ENCODE results near the gene STK36. TPM values are rescaled to one million over a fixed set of nuclear protein-coding genes. Genes with fewer than 3 reads are reported as not detected.
"Not testable (repeated sequence)": the region's sequence is repeated elsewhere in the genome, so short reads cannot be mapped to it uniquely, and the experiment has no call there.

Gene STK36
- total and polyA plus RNA-seq, 9 donors, result 18.8 to 32.3 (median 25.7) TPM

- no peaks in the 10 kb centered on the region for H3K27me3 ChIP-seq (ENCODE audit: control insufficient read depth, insufficient read depth, low read length)
- 17% methylated on average over 8 of the region's 8 CpGs for WGBS (ENCODE audit: insufficient coverage)
- DNase-seq, result no peak
- H3K36me3 ChIP-seq (ENCODE audit: control insufficient read depth, insufficient read depth, low read length), result peaks cover 58% of the 10 kb centered on the region
- peaks cover 15% of the 10 kb centered on the region for H3K4me1 ChIP-seq (ENCODE audit: control insufficient read depth, insufficient read depth, low read length)
- no peaks in the 10 kb centered on the region for H3K9me3 ChIP-seq (replicated peaks; ENCODE audit: control insufficient read depth, low read depth, low read length)
- H3K27ac ChIP-seq (ENCODE audit: low read length), result peak overlapping the region; percentile 26
- H3K4me3 ChIP-seq (ENCODE audit: low read length), result peak overlapping the region; percentile 92
Measured at GRCh38 chr2:218659988-218660358, 11.9 kb upstream of the STK36 start.

- Histone ChIP-seq H3K9me3 (replicated peaks; ENCODE audit: control insufficient read depth, low read depth, low read length) (no peaks in the 10 kb centered on the region), H3K27ac (ENCODE audit: low read length) (no peak overlapping the region), H3K4me3 (ENCODE audit: low read length) (no peak overlapping the region), H3K36me3 (ENCODE audit: control insufficient read depth, insufficient read depth, low read length) (peaks cover 60% of the 10 kb centered on the region), H3K27me3 (ENCODE audit: control insufficient read depth, insufficient read depth, low read length) (no peaks in the 10 kb centered on the region), H3K4me1 (ENCODE audit: control insufficient read depth, insufficient read depth, low read length) (peaks cover 15% of the 10 kb centered on the region)
- 90% methylated on average over 5 of the region's 7 CpGs for WGBS (ENCODE audit: insufficient coverage)
- DNase-seq, result no peak
Measured at GRCh38 chr2:218662377-218662776, 9.5 kb upstream of the STK36 start.

GRCh38 chr2:218662827-218663226 is 9.1 kb upstream of the STK36 start:
- no peak for DNase-seq
- peaks cover 60% of the 10 kb centered on the region for H3K36me3 ChIP-seq (ENCODE audit: control insufficient read depth, insufficient read depth, low read length)
- 94% methylated on average over 5 of the region's 10 CpGs for WGBS (ENCODE audit: insufficient coverage)
- no peak overlapping the region for H3K4me3 ChIP-seq (ENCODE audit: low read length)
- H3K27me3 ChIP-seq (ENCODE audit: control insufficient read depth, insufficient read depth, low read length), result no peaks in the 10 kb centered on the region
- H3K27ac ChIP-seq (ENCODE audit: low read length), result no peak overlapping the region
- H3K4me1 ChIP-seq (ENCODE audit: control insufficient read depth, insufficient read depth, low read length), result peaks cover 15% of the 10 kb centered on the region
- H3K9me3 ChIP-seq (replicated peaks; ENCODE audit: control insufficient read depth, low read depth, low read length), result no peaks in the 10 kb centered on the region

- Histone ChIP-seq H3K4me3 (ENCODE audit: low read length) (no peak overlapping the region), H3K4me1 (ENCODE audit: control insufficient read depth, insufficient read depth, low read length) (peaks cover 8% of the 10 kb centered on the region), H3K36me3 (ENCODE audit: control insufficient read depth, insufficient read depth, low read length) (peaks cover 69% of the 10 kb centered on the region), H3K27me3 (ENCODE audit: control insufficient read depth, insufficient read depth, low read length) (no peaks in the 10 kb centered on the region), H3K9me3 (replicated peaks; ENCODE audit: control insufficient read depth, low read depth, low read length) (no peaks in the 10 kb centered on the region), H3K27ac (ENCODE audit: low read length) (no peak overlapping the region)
- 95% methylated on average over 14 of the region's 15 CpGs for WGBS (ENCODE audit: insufficient coverage)
- no peak for DNase-seq
Measured at GRCh38 chr2:218663901-218664300, 8.0 kb upstream of the STK36 start.

- H3K9me3 ChIP-seq (replicated peaks; ENCODE audit: control insufficient read depth, low read depth, low read length), result no peaks in the 10 kb centered on the region
- no peak overlapping the region for H3K4me3 ChIP-seq (ENCODE audit: low read length)
- 89% methylated on average over 3 of the region's 7 CpGs for WGBS (ENCODE audit: insufficient coverage)
- peaks cover 8% of the 10 kb centered on the region for H3K4me1 ChIP-seq (ENCODE audit: control insufficient read depth, insufficient read depth, low read length)
- no peak for DNase-seq
- peaks cover 72% of the 10 kb centered on the region for H3K36me3 ChIP-seq (ENCODE audit: control insufficient read depth, insufficient read depth, low read length)
- no peak overlapping the region for H3K27ac ChIP-seq (ENCODE audit: low read length)
- no peaks in the 10 kb centered on the region for H3K27me3 ChIP-seq (ENCODE audit: control insufficient read depth, insufficient read depth, low read length)
Measured at GRCh38 chr2:218664653-218665052, 7.2 kb upstream of the STK36 start.

GRCh38 chr2:218671097-218671653 is 711 bp upstream of the STK36 start:
- peak overlapping the region; percentile 81 for H3K4me3 ChIP-seq (ENCODE audit: low read length)
- H3K9me3 ChIP-seq (replicated peaks; ENCODE audit: control insufficient read depth, low read depth, low read length), result no peaks in the 10 kb centered on the region
- H3K27me3 ChIP-seq (ENCODE audit: control insufficient read depth, insufficient read depth, low read length), result no peaks in the 10 kb centered on the region
- no peak for DNase-seq
- peaks cover 11% of the 10 kb centered on the region for H3K4me1 ChIP-seq (ENCODE audit: control insufficient read depth, insufficient read depth, low read length)
- WGBS (ENCODE audit: insufficient coverage), result 20% methylated on average over 5 of the region's 12 CpGs
- peaks cover 32% of the 10 kb centered on the region for H3K36me3 ChIP-seq (ENCODE audit: control insufficient read depth, insufficient read depth, low read length)
- H3K27ac ChIP-seq (ENCODE audit: low read length), result peak overlapping the region; percentile 65

- H3K27me3 ChIP-seq (ENCODE audit: control insufficient read depth, insufficient read depth, low read length), result no peaks in the 10 kb centered on the region
- no peak overlapping the region for H3K27ac ChIP-seq (ENCODE audit: low read length)
- H3K9me3 ChIP-seq (replicated peaks; ENCODE audit: control insufficient read depth, low read depth, low read length), result no peaks in the 10 kb centered on the region
- DNase-seq, result peak; percentile 17
- no peak overlapping the region for H3K4me3 ChIP-seq (ENCODE audit: low read length)
- H3K4me1 ChIP-seq (ENCODE audit: control insufficient read depth, insufficient read depth, low read length), result no peaks in the 10 kb centered on the region
- H3K36me3 ChIP-seq (ENCODE audit: control insufficient read depth, insufficient read depth, low read length), result peaks cover 28% of the 10 kb centered on the region
- 66% methylated on average over 4 of the region's 4 CpGs for WGBS (ENCODE audit: insufficient coverage)
Measured at GRCh38 chr2:218679119-218679518, 7.2 kb downstream of the STK36 start.

GRCh38 chr2:218680061-218680460 is 8.2 kb downstream of the STK36 start:
- Histone ChIP-seq H3K27ac (ENCODE audit: low read length) (no peak overlapping the region), H3K9me3 (replicated peaks; ENCODE audit: control insufficient read depth, low read depth, low read length) (no peaks in the 10 kb centered on the region), H3K4me1 (ENCODE audit: control insufficient read depth, insufficient read depth, low read length) (no peaks in the 10 kb centered on the region), H3K27me3 (ENCODE audit: control insufficient read depth, insufficient read depth, low read length) (no peaks in the 10 kb centered on the region), H3K36me3 (ENCODE audit: control insufficient read depth, insufficient read depth, low read length) (peaks cover 32% of the 10 kb centered on the region), H3K4me3 (ENCODE audit: low read length) (no peak overlapping the region)
- no CpG with 5 or more reads among the region's 3 CpGs for WGBS (ENCODE audit: insufficient coverage)
- DNase-seq, result no peak

GRCh38 chr2:218687400-218688060 is 15.6 kb downstream of the STK36 start:
- not testable (repeated sequence) for H3K4me1 ChIP-seq (ENCODE audit: control insufficient read depth, insufficient read depth, low read length); H3K4me3 ChIP-seq (ENCODE audit: low read length); H3K9me3 ChIP-seq (replicated peaks; ENCODE audit: control insufficient read depth, low read depth, low read length); H3K27ac ChIP-seq (ENCODE audit: low read length); H3K27me3 ChIP-seq (ENCODE audit: control insufficient read depth, insufficient read depth, low read length)
- no CpG with 5 or more reads among the region's 5 CpGs for WGBS (ENCODE audit: insufficient coverage)
- peak; percentile 95 for DNase-seq
- peaks cover 23% of the 10 kb centered on the region for H3K36me3 ChIP-seq (ENCODE audit: control insufficient read depth, insufficient read depth, low read length)

- H3K4me1 ChIP-seq (ENCODE audit: control insufficient read depth, insufficient read depth, low read length), result no peaks in the 10 kb centered on the region
- H3K27ac ChIP-seq (ENCODE audit: low read length), result no peak overlapping the region
- H3K4me3 ChIP-seq (ENCODE audit: low read length), result no peak overlapping the region
- H3K27me3 ChIP-seq (ENCODE audit: control insufficient read depth, insufficient read depth, low read length), result no peaks in the 10 kb centered on the region
- peaks cover 39% of the 10 kb centered on the region for H3K36me3 ChIP-seq (ENCODE audit: control insufficient read depth, insufficient read depth, low read length)
- peak; percentile 84 for DNase-seq
- H3K9me3 ChIP-seq (replicated peaks; ENCODE audit: control insufficient read depth, low read depth, low read length), result no peaks in the 10 kb centered on the region
Measured at GRCh38 chr2:218691234-218691633, 19.3 kb downstream of the STK36 start.

All from muscle of leg (tissue), 11 donors.